DOHH2 (cell line): ENCODE data around the gene KRTAP12-2.

Experiments used
- H3F3A ChIP-seq: fragments of 200-600 bp; sonication (generic), shearing (Covaris generic); 2 replicates; pipeline ENCODE4 v1.6.0; 2016; ENCODE audit warnings: antibody characterized with exemption, mild to moderate bottlenecking; ENCODE audit not compliant: control insufficient read depth, insufficient read depth
- H3K27ac ChIP-seq: fragments of 200-600 bp; sonication (generic); 2 replicates; pipeline ENCODE4 v1.5.1; 2014; ENCODE audit warnings: low read depth, mild to moderate bottlenecking, low read length, moderate library complexity
- H3K27me3 ChIP-seq: fragments of 200-600 bp; sonication (generic); 2 replicates; pipeline ENCODE4 v1.6.1; 2014; ENCODE audit warnings: mild to moderate bottlenecking, low read length, mixed read lengths; ENCODE audit not compliant: control insufficient read depth
- H3K36me3 ChIP-seq: fragments of 200-600 bp; sonication (generic); 2 replicates; pipeline ENCODE4 v1.6.1; 2014; ENCODE audit warnings: mild to moderate bottlenecking, low read length, moderate library complexity, mixed read lengths; ENCODE audit not compliant: control insufficient read depth
- H3K4me1 ChIP-seq: fragments of 200-600 bp; sonication (generic); 2 replicates; pipeline ENCODE4 v1.6.1; 2014; ENCODE audit warnings: mild to moderate bottlenecking, low read length, mixed read lengths; ENCODE audit not compliant: control insufficient read depth
- H3K4me2 ChIP-seq: fragments of 200-600 bp; sonication (generic); 2 replicates; pipeline ENCODE4 v1.6.0; 2014; ENCODE audit warnings: mild to moderate bottlenecking, low read length, moderate library complexity
- H3K4me3 ChIP-seq: fragments of 200-600 bp; sonication (generic); 2 replicates; pipeline ENCODE4 v1.5.1; 2014; ENCODE audit warnings: mild to moderate bottlenecking, low read length, mixed read lengths
- H3K79me2 ChIP-seq: fragments of 200-600 bp; sonication (generic); 2 replicates; pipeline ENCODE4 v1.6.1; 2014; ENCODE audit warnings: mild to moderate bottlenecking, low read length, mixed read lengths; ENCODE audit not compliant: control insufficient read depth
- H3K9me2 ChIP-seq: fragments of 200-600 bp; sonication (generic); replicated peaks from 2 replicates; pipeline ENCODE4 v1.6.1; 2014; ENCODE audit warnings: mild to moderate bottlenecking, low read length, mixed read lengths; ENCODE audit not compliant: control insufficient read depth
- H3K9me3 ChIP-seq: fragments of 200-600 bp; sonication (generic); 2 replicates; pipeline ENCODE4 v1.6.1; 2014; ENCODE audit warnings: antibody characterized with exemption, low read length, mixed read lengths; ENCODE audit not compliant: control insufficient read depth, insufficient read depth
- H4K20me1 ChIP-seq: fragments of 200-600 bp; sonication (generic); 2 replicates; pipeline ENCODE4 v1.6.0; 2014; ENCODE audit warnings: low read depth, mild to moderate bottlenecking, antibody characterized with exemption, low read length, moderate library complexity; ENCODE audit not compliant: control insufficient read depth, insufficient read depth
- EZH2phosphoT487 ChIP-seq: fragments of 200-600 bp; sonication (generic); IDR thresholded peaks from 2 replicates; pipeline ENCODE4 v1.6.1; 2017; ENCODE audit warnings: borderline replicate concordance, mild to moderate bottlenecking, antibody characterized with exemption, low read length, moderate library complexity, mixed read lengths
- TF ChIP-seq, protein P1 (sequence below): fragments of 200-600 bp; sonication (generic); IDR thresholded peaks from one replicate; pipeline ENCODE4 v1.5.1; 2014; ENCODE audit warnings: antibody characterized with exemption, mild to moderate bottlenecking, low read depth, low read length; ENCODE audit not compliant: poor library complexity, severe bottlenecking

KRTAP12-2 gene

DNA sequence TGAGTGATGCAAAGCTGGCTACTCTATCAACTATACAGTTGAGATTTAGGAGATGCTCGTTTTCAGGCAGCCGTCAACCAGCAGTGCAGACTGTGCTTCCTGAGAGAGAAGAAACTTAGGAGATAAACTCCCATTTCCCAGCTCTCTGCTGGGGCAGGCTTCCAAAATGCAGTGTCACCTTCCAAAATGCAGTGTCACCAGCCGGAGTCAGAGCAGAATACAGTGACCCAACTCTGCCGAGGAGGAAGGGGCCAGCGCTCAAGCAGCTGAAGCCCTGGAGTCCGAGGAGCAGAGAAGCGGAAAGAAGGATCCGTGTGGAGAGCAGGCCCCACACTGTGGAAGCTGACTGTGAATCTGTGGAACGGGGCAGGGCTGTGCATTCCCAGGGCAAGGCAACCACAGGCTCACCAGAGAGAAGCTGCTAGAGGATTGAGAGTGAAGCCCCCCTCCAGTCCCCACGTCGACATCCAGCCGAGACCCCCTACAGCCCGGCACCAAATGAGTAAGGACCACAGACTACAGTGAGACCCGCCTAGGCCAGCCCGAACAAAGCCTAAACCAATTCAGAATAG, 15.9 kb upstream of the KRTAP12-2 start:
- H3K4me3 ChIP-seq: no peak overlapping the region
- no peaks in the 10 kb centered on the region for H3K4me1 ChIP-seq
- H3K27me3 ChIP-seq: peaks cover 3% of the 10 kb centered on the region
- H3K4me2 ChIP-seq: no peak overlapping the region
- TF ChIP-seq, protein P1, sequence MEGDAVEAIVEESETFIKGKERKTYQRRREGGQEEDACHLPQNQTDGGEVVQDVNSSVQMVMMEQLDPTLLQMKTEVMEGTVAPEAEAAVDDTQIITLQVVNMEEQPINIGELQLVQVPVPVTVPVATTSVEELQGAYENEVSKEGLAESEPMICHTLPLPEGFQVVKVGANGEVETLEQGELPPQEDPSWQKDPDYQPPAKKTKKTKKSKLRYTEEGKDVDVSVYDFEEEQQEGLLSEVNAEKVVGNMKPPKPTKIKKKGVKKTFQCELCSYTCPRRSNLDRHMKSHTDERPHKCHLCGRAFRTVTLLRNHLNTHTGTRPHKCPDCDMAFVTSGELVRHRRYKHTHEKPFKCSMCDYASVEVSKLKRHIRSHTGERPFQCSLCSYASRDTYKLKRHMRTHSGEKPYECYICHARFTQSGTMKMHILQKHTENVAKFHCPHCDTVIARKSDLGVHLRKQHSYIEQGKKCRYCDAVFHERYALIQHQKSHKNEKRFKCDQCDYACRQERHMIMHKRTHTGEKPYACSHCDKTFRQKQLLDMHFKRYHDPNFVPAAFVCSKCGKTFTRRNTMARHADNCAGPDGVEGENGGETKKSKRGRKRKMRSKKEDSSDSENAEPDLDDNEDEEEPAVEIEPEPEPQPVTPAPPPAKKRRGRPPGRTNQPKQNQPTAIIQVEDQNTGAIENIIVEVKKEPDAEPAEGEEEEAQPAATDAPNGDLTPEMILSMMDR: no peak
- H3K27ac ChIP-seq: no peak overlapping the region
- H3F3A ChIP-seq: no peaks in the 10 kb centered on the region
- H3K9me2 ChIP-seq: no peaks in the 10 kb centered on the region
- H3K79me2 ChIP-seq: no peaks in the 10 kb centered on the region
- H3K36me3 ChIP-seq: no peaks in the 10 kb centered on the region
- no peaks in the 10 kb centered on the region for H3K9me3 ChIP-seq
- no peaks in the 10 kb centered on the region for H4K20me1 ChIP-seq

DNA sequence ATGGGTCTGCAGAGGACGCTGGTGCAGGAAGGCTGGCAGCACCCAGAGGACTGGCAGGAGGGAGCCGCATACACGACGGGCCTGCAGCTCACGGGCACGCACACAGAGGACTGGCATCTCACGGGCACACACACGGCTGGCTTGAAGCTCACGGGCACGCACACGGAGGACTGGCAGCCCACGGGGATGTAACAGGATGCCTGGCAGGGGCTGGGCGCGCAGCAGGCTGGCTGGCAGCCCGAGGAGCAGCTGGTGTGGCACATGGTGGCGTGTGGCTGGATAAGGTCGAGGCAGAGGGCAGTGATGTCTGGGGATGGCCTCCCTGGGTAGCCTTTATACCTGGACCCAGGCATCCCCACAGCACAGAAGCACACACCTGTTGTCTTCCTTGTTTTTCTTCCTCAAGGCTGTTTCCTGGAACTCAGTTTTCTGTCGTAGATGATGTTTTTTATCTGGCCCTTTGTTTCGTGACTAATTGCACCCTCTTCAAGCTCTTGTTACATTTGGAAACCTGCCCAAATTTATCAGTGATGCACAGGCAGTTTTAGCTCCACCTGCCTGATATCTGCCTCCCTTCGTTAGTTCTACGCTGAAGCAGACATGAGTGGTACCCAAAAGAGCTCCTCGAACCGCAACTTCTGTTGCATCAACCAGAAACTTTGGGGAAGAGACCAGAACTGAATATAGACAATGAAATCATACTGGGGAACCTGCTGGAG, 15.3 kb upstream of the KRTAP12-2 start, which contains the start of gene KRTAP12-1:
KRTAP12-1 (minus strand) TSS at position 303 of the 719 bp plus-strand sequence; CDS start at position 263, 40 bp downstream.
- Histone ChIP-seq H3F3A (no peaks in the 10 kb centered on the region), H3K27me3 (peaks cover 3% of the 10 kb centered on the region), H3K4me1 (no peaks in the 10 kb centered on the region), H3K4me3 (no peak within 1 kb of the TSS), H3K9me2 (no peaks in the 10 kb centered on the region), H3K36me3 (no peaks in the 10 kb centered on the region), H3K27ac (no peak within 1 kb of the TSS), H3K79me2 (no peaks in the 10 kb centered on the region), H3K4me2 (no peak within 1 kb of the TSS), H4K20me1 (no peaks in the 10 kb centered on the region), H3K9me3 (no peaks in the 10 kb centered on the region)
- TF ChIP-seq, protein P1: no peak
- no peak for TF ChIP-seq EZH2phosphoT487

GRCh38 chr21:44681152-44681551, 14.4 kb upstream of the KRTAP12-2 start:
- Histone ChIP-seq H4K20me1 (no peaks in the 10 kb centered on the region), H3K9me2 (no peaks in the 10 kb centered on the region), H3K27ac (no peak overlapping the region)

More at GRCh38 chr21:44681152-44681551, 14.4 kb upstream of the KRTAP12-2 start:
- H3K79me2 ChIP-seq: no peaks in the 10 kb centered on the region
- H3F3A ChIP-seq: no peaks in the 10 kb centered on the region
- H3K9me3 ChIP-seq: no peaks in the 10 kb centered on the region
- no peak overlapping the region for H3K4me3 ChIP-seq
- H3K4me2 ChIP-seq: no peak overlapping the region
- no peaks in the 10 kb centered on the region for H3K4me1 ChIP-seq
- TF ChIP-seq EZH2phosphoT487: no peak
- TF ChIP-seq, protein P1: no peak
- peaks cover 3% of the 10 kb centered on the region for H3K27me3 ChIP-seq
- no peaks in the 10 kb centered on the region for H3K36me3 ChIP-seq
